Stimulated activated CD8-positive, alpha-beta memory T cell treated with anti-CD3 and anti-CD28 coated beads, Interleukin-2, amount 100 ng/mL, for 48 hours (primary cell): ENCODE results near the gene KCNJ2.
A peak's percentile ranks its signal among the peaks of the same experiment; 100 is the strongest.

Experiments
- DNase-seq, 2 donors: peaks; one replicate each; pipeline ENCODE4 v3.0.0-alpha.2; 2020; ENCODE audit warnings: low read depth in 2 of 2

Gene KCNJ2

DNA sequence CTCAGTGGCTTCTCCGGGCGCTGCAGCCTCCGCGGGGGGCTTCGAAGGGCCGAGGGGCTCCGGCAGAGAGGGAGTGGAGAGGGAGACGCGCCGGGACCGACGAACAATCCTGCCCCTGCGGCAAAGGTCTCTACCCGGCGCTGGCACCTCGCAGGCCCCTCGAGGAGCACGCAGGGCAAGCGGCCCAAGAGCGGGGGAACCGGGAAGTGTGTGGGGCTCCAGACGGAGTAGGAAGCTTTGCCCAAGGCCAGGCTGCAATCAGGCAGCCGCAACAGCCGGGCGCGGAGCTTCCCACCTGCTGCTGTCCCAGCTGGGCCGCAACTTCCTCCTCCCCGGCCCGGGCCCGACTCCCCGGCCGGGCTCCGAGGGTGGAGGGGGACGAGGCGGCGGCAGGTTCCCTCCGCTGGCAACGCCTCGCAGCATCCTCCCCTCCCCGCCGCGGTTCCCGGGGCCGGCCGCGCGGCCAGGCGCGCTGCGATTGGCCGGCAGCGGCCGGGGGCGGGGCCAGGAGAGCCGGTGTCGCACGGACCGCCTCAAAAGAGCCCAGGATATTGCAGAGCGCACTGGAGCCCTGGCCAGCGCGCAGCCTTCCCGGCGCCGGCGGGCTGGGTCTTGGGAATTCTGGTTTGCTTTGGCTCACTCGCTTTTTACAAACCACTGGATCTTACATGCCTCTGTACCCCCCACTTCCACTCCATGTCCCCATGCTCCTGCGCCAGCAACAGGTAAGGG is at the start of gene KCNJ2:
TSS of gene KCNJ2 (plus strand) at position 556 of the 732 bp plus-strand sequence. CDS start 5,508 bp downstream, outside the sequence.
- peak; percentile 45 to 47 for DNase-seq

GRCh38 chr17:70119545-70119944 is 49.8 kb upstream of the KCNJ2 start:
- DNase-seq = no peak

- no peak for DNase-seq
Observed at GRCh38 chr17:70119983-70120382, 49.3 kb upstream of the KCNJ2 start.

- DNase-seq = no peak
Observed at GRCh38 chr17:70120425-70120824, 48.9 kb upstream of the KCNJ2 start.

- no peak for DNase-seq
Observed at GRCh38 chr17:70121126-70121525, 48.2 kb upstream of the KCNJ2 start.

DNA sequence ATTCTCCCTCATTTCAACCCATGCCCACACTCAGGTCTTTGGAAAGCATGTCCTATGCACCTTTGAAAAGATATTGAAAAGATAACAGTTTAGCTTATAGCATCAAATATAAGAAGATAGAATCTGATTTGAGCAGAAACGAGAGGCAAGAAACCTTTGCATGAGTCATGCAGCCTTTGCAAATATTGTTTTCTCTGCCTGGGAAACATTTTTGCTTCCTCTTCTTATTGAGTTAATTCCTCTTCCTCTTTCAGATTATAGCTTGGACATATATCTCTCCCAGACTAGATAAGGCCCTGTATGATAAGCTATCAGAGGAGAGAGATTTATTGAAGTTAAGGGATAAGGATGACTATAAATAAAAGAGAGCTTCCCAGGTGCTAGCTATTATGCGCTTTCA is 46.1 kb upstream of the KCNJ2 start:
- DNase-seq = no peak

- DNase-seq = no peak
Observed at GRCh38 chr17:70124723-70125122, 44.6 kb upstream of the KCNJ2 start.

- no peak for DNase-seq
Observed at GRCh38 chr17:70127221-70127873, 42.0 kb upstream of the KCNJ2 start.

DNA sequence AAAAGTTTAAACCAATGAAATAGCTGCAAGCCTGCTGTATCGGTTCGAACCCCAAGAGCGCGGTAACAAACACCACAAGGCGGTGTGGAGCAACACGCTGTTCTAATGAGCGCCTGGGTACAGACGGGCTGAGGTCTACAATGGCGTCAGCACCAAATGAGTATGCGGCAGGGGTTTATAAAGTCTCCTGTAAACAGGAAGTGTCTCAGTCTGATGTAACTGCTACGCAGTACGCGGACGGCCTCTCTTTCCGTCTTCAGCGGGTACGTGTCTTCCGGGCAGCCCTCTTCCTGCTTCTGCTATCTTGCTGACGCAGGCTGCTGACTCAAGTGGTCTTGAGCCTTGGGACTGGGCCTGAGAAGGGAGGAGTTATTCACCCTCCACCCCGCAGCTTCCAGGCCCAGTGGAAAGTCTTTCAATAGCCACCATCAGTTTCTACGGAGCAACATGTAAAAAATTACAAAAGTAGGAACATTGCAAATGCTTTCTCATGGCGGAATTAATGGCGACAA is 40.5 kb upstream of the KCNJ2 start:
- DNase-seq = no peak

- DNase-seq = no peak
Observed at GRCh38 chr17:70130289-70130688, 39.0 kb upstream of the KCNJ2 start.

- no peak for DNase-seq
Observed at GRCh38 chr17:70132505-70132904, 36.8 kb upstream of the KCNJ2 start.

DNA sequence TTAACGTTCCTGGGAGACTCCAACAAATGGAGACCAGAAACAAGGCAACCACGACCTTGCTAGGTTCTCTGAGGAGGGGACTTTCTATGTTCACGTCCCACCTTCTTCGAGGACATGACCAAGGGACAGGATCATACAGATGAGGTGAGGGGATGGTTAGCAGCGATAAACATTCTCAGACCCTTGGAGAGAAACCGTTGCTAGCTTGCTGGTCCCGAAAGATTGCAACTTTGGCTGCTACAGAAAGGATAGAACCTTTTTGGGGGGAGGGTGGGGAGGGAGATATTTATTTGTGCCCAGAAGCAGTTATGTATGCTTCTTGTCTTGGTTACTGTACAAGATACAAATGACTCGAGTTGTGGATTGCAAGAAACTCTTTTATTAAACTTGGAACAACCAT is 35.3 kb upstream of the KCNJ2 start:
- no peak for DNase-seq

DNA sequence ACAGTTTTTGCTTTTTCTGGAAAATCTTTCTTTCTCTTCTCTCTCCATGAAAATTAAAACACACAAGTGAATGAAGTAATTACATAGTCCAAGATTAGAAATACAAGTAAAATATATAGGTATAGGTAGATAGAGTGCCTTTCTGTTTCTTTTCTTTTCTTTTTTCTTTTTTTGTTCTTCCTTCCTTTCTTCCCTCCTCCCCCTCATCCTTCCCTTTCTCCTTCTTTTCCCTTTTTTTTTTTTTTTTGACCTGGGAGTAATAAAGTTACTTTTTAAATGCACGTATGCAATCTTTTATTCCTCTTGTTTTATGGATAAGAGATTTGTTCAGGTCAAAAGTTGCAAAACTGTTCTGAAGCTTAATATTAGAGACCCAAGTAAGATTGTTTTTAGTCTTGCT is 34.6 kb upstream of the KCNJ2 start:
- no peak for DNase-seq

DNA sequence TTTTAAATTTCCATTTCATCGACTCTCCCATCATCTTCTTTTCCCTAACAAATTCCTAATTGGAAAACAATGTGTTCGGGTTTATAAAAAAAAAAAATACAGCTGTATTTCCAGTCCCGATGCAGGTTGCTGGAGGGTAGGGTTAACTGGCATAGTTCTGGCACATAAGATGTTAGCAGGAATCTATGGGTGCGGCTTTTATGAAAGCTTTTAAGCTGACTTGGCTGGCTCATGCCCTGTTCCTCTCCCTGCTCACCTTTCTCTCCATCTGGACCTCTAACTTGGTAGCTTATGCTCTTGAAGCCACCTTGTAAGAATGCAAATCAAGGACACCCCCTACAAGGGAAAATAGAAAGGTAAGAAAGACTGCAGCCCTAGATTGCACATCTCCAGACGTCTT is 33.2 kb upstream of the KCNJ2 start:
- DNase-seq = no peak

- DNase-seq = no peak
Observed at GRCh38 chr17:70137451-70138230, 31.7 kb upstream of the KCNJ2 start.

- no peak for DNase-seq
Observed at GRCh38 chr17:70138291-70138865, 31.0 kb upstream of the KCNJ2 start.

- DNase-seq = no peak
Observed at GRCh38 chr17:70139449-70139993, 29.8 kb upstream of the KCNJ2 start.

GRCh38 chr17:70144260-70144846 is 25.0 kb upstream of the KCNJ2 start:
- DNase-seq = no peak

DNA sequence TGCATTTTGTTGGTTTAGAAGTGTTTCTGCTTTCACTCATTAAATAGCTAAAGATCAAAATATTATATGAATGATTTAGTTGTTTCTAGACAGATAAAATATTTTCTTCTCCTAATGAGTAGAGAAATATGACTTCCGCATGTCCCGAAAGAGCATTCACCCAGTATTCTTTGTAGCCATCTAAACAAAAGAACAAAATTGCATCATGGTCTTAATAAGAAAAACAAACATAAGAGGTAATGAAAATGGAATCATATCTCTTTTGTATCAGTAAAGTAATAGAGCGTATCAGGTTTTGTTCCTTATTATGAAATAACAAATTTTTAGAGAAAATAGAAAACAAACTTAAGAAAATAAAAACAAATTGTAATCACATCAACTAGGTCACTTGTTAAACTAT is 16.1 kb upstream of the KCNJ2 start:
- DNase-seq = no peak

DNA sequence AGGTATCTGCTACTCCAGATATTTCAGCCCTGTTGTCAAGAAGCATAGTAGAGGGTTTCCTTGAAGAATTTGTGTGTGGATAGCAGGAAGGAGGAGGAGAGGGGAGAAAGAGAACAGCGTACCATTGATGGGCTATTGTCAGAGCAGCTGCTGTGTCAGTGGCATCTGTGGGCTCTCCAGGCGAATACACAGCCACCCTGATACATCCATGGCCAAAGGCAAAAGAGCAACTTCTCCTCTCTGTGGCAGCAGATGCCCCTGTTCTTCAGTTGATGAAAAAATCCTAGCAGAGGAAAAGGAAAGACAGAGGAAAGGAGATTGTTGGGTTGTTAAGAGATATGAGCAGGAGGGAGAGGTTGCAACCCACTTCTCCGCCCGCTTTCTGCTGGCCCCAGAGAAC is 12.2 kb upstream of the KCNJ2 start:
- no peak for DNase-seq

DNA sequence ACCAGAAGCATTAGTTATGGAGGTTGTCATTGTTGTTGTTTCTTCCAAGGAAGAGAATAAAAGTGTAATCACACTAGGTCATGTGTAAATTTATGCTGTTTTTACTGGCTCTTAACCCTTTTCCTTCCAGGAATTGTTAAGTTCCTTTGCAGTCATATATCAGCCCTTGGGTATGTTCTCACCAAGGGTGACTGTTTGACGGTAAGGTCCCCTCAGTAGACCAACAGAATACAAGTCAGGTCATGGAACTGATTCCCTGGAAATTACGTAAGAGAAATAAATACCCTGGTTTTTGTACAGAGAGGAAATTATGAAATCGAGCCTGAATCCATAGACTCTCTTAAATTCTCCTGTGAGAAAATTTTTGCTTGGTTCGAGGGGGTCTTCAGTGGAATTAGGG is 11.2 kb upstream of the KCNJ2 start:
- DNase-seq = no peak

DNA sequence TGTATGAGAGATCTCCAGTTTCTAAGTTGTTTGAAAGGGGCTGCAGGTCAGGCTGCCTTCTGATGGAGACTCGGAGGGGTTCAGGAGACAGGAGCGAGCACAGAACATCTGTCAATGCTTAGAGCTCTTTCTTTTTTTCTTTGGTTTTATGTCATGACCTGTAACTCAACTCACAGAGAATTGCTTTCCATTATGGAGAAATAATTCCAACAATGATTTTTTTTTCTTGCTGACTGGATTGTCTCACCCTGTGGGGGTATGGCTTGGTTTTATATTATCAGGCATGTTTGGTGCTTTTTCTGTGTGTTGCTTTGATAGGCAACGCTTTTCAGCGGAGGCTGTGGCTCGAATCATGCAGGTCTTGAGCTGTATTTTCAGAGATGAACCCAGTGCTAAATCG is 10.7 kb upstream of the KCNJ2 start:
- no peak for DNase-seq
